ENCODE measurements around the gene GALNTL6. TPM values are rescaled to one million over a fixed set of nuclear protein-coding genes. Genes with fewer than 3 reads are reported as not detected.

The GALNTL6 gene
- total and polyA plus RNA-seq, 2 donors (not counting 1 experiment from before 2014, with no cell fraction given), result 0.99 to 1.1 TPM

GRCh38 chr4:171880136-171880535, 66.9 kb downstream of the GALNTL6 start:
- Histone ChIP-seq H2AFZ (ENCODE audit: insufficient read depth, low read depth, low read length, poor library complexity, severe bottlenecking) (no peak overlapping the region), H3K4me1 (ENCODE audit: control insufficient read depth in 2 of 2, insufficient read depth in 2 of 2, low read length in 2 of 2) (no peaks in the 10 kb centered on the region), H3K4me2 (replicated peaks; ENCODE audit: low read depth, low read length, poor library complexity, severe bottlenecking) (no peak overlapping the region), H3K4me3 (ENCODE audit: control extremely low read depth in 1 of 5, extremely low read depth in 1 of 5, insufficient read depth in 1 of 5, low read depth in 2 of 5, low read length in 4 of 5) (no peak overlapping the region), H3K79me2 (ENCODE audit: control insufficient read depth, insufficient read depth, low read length) (no peaks in the 10 kb centered on the region), H3K9ac (ENCODE audit: low read length) (no peak overlapping the region), H3K27ac (ENCODE audit: low read length in 2 of 2) (no peak overlapping the region), H3K9me3 (ENCODE audit: control extremely low read depth in 1 of 3, control insufficient read depth in 2 of 3, insufficient read depth in 1 of 3, low read length in 2 of 3) (no peaks in the 10 kb centered on the region), H4K20me1 (ENCODE audit: control insufficient read depth, insufficient read depth, low read length, poor library complexity, severe bottlenecking) (no peaks in the 10 kb centered on the region), H3K36me3 (replicated peaks in 1 of 2; ENCODE audit: control extremely low read depth in 1 of 2, control insufficient read depth in 1 of 2, extremely low read depth in 1 of 2, insufficient read depth in 2 of 2, low read length in 1 of 2) (no peaks in the 10 kb centered on the region), H3K27me3 (replicated peaks in 1 of 4; ENCODE audit: control extremely low read depth in 1 of 4, control insufficient read depth in 3 of 4, insufficient read depth in 4 of 4, low read length in 3 of 4) (no peaks in the 10 kb centered on the region)
- no peaks in the 10 kb centered on the region for H3K9me3 Mint-ChIP-seq (ENCODE audit: insufficient read depth)
- ChIA-PET POLR2A (no interaction called here), CTCF (no interaction called here)
- ATAC-seq (ENCODE audit: low read depth) (no peak), DNase-seq (no peak)
- H3K4me1 Mint-ChIP-seq, result no peaks in the 10 kb centered on the region
- intact Hi-C loops (cut with micrococcal nuclease), result no loop called here
- no peak overlapping the region for H3K4me3 Mint-ChIP-seq
- no peak for TF ChIP-seq CTCF (IDR thresholded peaks at IDR 0.05)
- no peak for TF ChIP-seq EZH2 (IDR thresholded peaks at IDR 0.05; ENCODE audit: borderline replicate concordance, insufficient read depth, low read depth, low read length, poor library complexity, severe bottlenecking)
- no peaks in the 10 kb centered on the region for H3K27me3 Mint-ChIP-seq
- no peak overlapping the region for H3K27ac Mint-ChIP-seq
- WGBS (ENCODE audit: insufficient coverage), result no CpG with 5 or more reads among the region's 3 CpGs

DNA sequence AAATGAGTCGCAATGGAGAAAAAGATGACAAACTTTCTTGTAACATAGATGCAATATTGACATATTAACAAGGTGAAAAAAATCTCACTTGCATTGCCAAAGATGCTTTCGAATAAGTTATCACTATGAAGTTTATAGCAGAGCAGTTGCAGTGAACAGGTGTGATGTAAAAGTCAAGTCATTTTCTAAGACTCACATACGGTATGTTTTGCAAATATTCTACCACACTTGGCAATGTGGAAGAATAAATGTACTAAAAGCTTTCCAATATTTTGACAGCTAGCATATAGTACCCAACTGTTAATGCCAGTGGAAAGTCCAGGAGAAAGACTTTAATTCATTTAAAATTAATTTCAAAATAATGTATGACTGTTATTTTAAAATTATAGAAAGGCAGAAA, 76.5 kb downstream of the GALNTL6 start:
- Histone ChIP-seq H3K9me3 (ENCODE audit: control extremely low read depth in 1 of 3, control insufficient read depth in 2 of 3, insufficient read depth in 1 of 3, low read length in 2 of 3) (no peaks in the 10 kb centered on the region), H3K4me1 (ENCODE audit: control insufficient read depth in 2 of 2, insufficient read depth in 2 of 2, low read length in 2 of 2) (no peaks in the 10 kb centered on the region), H3K36me3 (replicated peaks in 1 of 2; ENCODE audit: control extremely low read depth in 1 of 2, control insufficient read depth in 1 of 2, extremely low read depth in 1 of 2, insufficient read depth in 2 of 2, low read length in 1 of 2) (no peaks in the 10 kb centered on the region), H2AFZ (ENCODE audit: insufficient read depth, low read depth, low read length, poor library complexity, severe bottlenecking) (no peak overlapping the region), H3K4me3 (ENCODE audit: control extremely low read depth in 1 of 5, extremely low read depth in 1 of 5, insufficient read depth in 1 of 5, low read depth in 2 of 5, low read length in 4 of 5) (no peak overlapping the region), H3K9ac (ENCODE audit: low read length) (no peak overlapping the region), H4K20me1 (ENCODE audit: control insufficient read depth, insufficient read depth, low read length, poor library complexity, severe bottlenecking) (no peaks in the 10 kb centered on the region), H3K4me2 (replicated peaks; ENCODE audit: low read depth, low read length, poor library complexity, severe bottlenecking) (no peak overlapping the region), H3K27me3 (replicated peaks in 1 of 4; ENCODE audit: control extremely low read depth in 1 of 4, control insufficient read depth in 3 of 4, insufficient read depth in 4 of 4, low read length in 3 of 4) (no peaks in the 10 kb centered on the region), H3K79me2 (ENCODE audit: control insufficient read depth, insufficient read depth, low read length) (no peaks in the 10 kb centered on the region), H3K27ac (ENCODE audit: low read length in 2 of 2) (no peak overlapping the region)
- ChIA-PET CTCF (no interaction called here), POLR2A (no interaction called here)
- H3K9me3 Mint-ChIP-seq (ENCODE audit: insufficient read depth), result no peaks in the 10 kb centered on the region
- TF ChIP-seq EZH2 (IDR thresholded peaks at IDR 0.05; ENCODE audit: borderline replicate concordance, insufficient read depth, low read depth, low read length, poor library complexity, severe bottlenecking) (no peak), CTCF (IDR thresholded peaks at IDR 0.05) (no peak)
- no peak for ATAC-seq (ENCODE audit: low read depth)
- intact Hi-C loops (cut with micrococcal nuclease), result no loop called here
- WGBS (ENCODE audit: insufficient coverage), result no CpG with 5 or more reads among the region's 3 CpGs
- H3K4me1 Mint-ChIP-seq, result no peaks in the 10 kb centered on the region
- no peak for DNase-seq
- H3K27ac Mint-ChIP-seq, result no peak overlapping the region
- H3K4me3 Mint-ChIP-seq, result no peak overlapping the region
- no peaks in the 10 kb centered on the region for H3K27me3 Mint-ChIP-seq
